HL-60 (cell line): ENCODE data around the gene CHERP.

Experiments
- DNase-seq, 2 experiments: peaks; one replicate each; pipeline ENCODE4 v3.0.0-alpha.2; 2010 to 2020; ENCODE audit warnings: low read depth in 1 of 2, low spot score in 1 of 2
- H3K27ac ChIP-seq: fragments of 250-450 bp; sonication (Bioruptor Pico); replicated peaks from 2 replicates; pipeline ENCODE4 v1.5.1; 2020; ENCODE audit warnings: mild to moderate bottlenecking, moderate library complexity
- H3K27me3 ChIP-seq: fragments of 250-450 bp; sonication (Bioruptor Pico); 2 replicates; pipeline ENCODE4 v1.5.1; 2021; ENCODE audit warnings: mild to moderate bottlenecking, moderate library complexity; ENCODE audit not compliant: insufficient read depth, poor library complexity, severe bottlenecking
- H3K4me3 ChIP-seq: replicated peaks from 2 replicates; pipeline ENCODE4 v1.5.1; 2011; ENCODE audit warnings: mild to moderate bottlenecking, control low read depth, low read length; ENCODE audit not compliant: insufficient read depth
- GABPA ChIP-seq: IDR thresholded peaks from 2 replicates; pipeline ENCODE4 v1.6.1; 2012; ENCODE audit warnings: low read depth
- POLR2AphosphoS5 ChIP-seq: IDR thresholded peaks from 2 replicates; pipeline ENCODE4 v1.6.1; 2012; ENCODE audit warnings: low read depth
- SPI1 ChIP-seq: IDR thresholded peaks from 2 replicates; pipeline ENCODE4 v1.6.1; 2012; ENCODE audit warnings: low read depth, mild to moderate bottlenecking, borderline replicate concordance
- TF ChIP-seq, protein P1 (sequence below): IDR thresholded peaks from one replicate; pipeline ENCODE4 v1.5.1; 2011; ENCODE audit warnings: low read length, control low read depth, inconsistent platforms; ENCODE audit not compliant: insufficient read depth
- TF ChIP-seq, protein P2 (sequence below): IDR thresholded peaks from 2 replicates; pipeline ENCODE4 v1.6.1; 2012; ENCODE audit warnings: low read depth; ENCODE audit not compliant: insufficient replicate concordance

The CHERP gene

GRCh38 chr19:16518483-16519229, 23.6 kb downstream of the CHERP start:
- Histone ChIP-seq H3K27ac (no peak overlapping the region), H3K4me3 (no peak overlapping the region), H3K27me3 (no peaks in the 10 kb centered on the region)
- no peak for DNase-seq
- TF ChIP-seq, protein P1, sequence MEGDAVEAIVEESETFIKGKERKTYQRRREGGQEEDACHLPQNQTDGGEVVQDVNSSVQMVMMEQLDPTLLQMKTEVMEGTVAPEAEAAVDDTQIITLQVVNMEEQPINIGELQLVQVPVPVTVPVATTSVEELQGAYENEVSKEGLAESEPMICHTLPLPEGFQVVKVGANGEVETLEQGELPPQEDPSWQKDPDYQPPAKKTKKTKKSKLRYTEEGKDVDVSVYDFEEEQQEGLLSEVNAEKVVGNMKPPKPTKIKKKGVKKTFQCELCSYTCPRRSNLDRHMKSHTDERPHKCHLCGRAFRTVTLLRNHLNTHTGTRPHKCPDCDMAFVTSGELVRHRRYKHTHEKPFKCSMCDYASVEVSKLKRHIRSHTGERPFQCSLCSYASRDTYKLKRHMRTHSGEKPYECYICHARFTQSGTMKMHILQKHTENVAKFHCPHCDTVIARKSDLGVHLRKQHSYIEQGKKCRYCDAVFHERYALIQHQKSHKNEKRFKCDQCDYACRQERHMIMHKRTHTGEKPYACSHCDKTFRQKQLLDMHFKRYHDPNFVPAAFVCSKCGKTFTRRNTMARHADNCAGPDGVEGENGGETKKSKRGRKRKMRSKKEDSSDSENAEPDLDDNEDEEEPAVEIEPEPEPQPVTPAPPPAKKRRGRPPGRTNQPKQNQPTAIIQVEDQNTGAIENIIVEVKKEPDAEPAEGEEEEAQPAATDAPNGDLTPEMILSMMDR = no peak
- TF ChIP-seq POLR2AphosphoS5 (no peak), SPI1 (no peak)
- TF ChIP-seq, protein P2, sequence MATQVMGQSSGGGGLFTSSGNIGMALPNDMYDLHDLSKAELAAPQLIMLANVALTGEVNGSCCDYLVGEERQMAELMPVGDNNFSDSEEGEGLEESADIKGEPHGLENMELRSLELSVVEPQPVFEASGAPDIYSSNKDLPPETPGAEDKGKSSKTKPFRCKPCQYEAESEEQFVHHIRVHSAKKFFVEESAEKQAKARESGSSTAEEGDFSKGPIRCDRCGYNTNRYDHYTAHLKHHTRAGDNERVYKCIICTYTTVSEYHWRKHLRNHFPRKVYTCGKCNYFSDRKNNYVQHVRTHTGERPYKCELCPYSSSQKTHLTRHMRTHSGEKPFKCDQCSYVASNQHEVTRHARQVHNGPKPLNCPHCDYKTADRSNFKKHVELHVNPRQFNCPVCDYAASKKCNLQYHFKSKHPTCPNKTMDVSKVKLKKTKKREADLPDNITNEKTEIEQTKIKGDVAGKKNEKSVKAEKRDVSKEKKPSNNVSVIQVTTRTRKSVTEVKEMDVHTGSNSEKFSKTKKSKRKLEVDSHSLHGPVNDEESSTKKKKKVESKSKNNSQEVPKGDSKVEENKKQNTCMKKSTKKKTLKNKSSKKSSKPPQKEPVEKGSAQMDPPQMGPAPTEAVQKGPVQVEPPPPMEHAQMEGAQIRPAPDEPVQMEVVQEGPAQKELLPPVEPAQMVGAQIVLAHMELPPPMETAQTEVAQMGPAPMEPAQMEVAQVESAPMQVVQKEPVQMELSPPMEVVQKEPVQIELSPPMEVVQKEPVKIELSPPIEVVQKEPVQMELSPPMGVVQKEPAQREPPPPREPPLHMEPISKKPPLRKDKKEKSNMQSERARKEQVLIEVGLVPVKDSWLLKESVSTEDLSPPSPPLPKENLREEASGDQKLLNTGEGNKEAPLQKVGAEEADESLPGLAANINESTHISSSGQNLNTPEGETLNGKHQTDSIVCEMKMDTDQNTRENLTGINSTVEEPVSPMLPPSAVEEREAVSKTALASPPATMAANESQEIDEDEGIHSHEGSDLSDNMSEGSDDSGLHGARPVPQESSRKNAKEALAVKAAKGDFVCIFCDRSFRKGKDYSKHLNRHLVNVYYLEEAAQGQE = no peak

GRCh38 chr19:16518061-16518460, 24.2 kb downstream of the CHERP start:
- Histone ChIP-seq H3K27me3 (no peaks in the 10 kb centered on the region), H3K27ac (no peak overlapping the region), H3K4me3 (no peak overlapping the region)
- TF ChIP-seq, protein P1 = no peak
- TF ChIP-seq SPI1 (no peak), GABPA (no peak), POLR2AphosphoS5 (no peak)
- TF ChIP-seq, protein P2 = no peak
- no peak for DNase-seq

GRCh38 chr19:16516923-16517610, 25.2 kb downstream of the CHERP start:
- H3K27me3 ChIP-seq = no peaks in the 10 kb centered on the region
- DNase-seq = no peak
- H3K27ac ChIP-seq = no peak overlapping the region
- no peak overlapping the region for H3K4me3 ChIP-seq
- TF ChIP-seq, protein P1 = no peak
- TF ChIP-seq, protein P2 = no peak
- TF ChIP-seq POLR2AphosphoS5 (peak; percentile 18; the same call in 1 of the 2 replicates), SPI1 (no peak), GABPA (no peak)
